HS-27A (cell line): ENCODE measurements around the gene GPR35.

Experiments used
- DNase-seq: peaks from one replicate; pipeline ENCODE4 v3.0.0-alpha.2; 2012; ENCODE audit warnings: low read depth, missing footprints

Gene GPR35, protein sequence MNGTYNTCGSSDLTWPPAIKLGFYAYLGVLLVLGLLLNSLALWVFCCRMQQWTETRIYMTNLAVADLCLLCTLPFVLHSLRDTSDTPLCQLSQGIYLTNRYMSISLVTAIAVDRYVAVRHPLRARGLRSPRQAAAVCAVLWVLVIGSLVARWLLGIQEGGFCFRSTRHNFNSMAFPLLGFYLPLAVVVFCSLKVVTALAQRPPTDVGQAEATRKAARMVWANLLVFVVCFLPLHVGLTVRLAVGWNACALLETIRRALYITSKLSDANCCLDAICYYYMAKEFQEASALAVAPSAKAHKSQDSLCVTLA

DNA sequence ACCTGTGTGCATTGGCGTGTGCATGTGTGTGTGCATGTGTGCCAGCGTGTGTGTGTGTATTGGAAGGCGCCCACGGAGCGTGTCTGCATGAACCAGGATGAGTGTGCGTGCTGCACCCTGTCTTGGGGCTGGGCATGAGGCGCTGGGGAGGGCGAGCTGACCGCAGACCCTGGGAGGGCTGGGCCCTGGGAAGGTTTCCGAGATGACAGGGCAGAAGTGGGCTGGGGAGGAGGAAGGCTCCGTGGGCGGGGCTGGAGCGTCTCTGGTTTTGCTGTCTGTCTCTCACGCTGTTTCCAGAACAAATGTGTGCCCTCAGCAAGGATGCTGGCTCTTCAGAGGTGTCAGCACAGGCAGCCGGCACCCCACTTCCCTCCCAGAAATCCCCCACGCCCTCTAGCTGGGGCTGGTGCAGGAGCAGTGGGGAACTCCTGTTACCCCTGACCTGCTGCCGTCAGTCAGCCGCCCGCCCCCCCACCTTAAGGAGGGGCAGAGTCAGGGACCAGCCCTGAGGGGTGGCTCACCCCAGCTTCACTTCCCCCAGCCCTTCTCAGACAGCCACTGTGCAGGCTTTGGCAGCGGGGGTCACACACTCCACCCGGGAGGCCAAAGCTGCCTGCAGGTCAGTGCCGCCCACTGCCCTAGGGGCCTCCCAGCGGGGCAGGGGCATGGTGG lies at the start of gene GPR35:
Gene GPR35, plus strand, starts transcription at position 531 of the 672 bp plus-strand sequence. CDS start 4,473 bp downstream, outside the sequence.
- no peak for DNase-seq

DNA sequence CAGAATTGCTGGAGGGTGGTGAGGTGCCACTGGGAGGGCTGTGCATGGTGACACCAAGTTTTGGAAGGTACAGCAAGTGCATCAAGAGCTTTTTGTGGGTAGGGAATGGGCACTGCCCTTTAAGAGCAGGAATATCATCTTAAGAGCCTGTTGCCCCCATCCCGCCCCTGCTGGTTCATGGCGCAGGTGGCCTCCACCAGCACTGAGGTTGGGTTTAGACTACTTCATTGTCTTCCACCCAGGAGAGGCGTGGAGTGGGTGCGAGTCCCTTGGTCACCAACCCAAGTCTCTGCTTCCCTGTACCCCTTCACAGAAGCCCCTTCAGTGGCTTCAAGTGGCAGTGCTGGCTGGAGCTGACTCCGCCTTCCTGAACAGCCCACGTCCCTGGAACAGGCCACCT lies 49.2 kb upstream of the GPR35 start:
- DNase-seq = no peak

DNA sequence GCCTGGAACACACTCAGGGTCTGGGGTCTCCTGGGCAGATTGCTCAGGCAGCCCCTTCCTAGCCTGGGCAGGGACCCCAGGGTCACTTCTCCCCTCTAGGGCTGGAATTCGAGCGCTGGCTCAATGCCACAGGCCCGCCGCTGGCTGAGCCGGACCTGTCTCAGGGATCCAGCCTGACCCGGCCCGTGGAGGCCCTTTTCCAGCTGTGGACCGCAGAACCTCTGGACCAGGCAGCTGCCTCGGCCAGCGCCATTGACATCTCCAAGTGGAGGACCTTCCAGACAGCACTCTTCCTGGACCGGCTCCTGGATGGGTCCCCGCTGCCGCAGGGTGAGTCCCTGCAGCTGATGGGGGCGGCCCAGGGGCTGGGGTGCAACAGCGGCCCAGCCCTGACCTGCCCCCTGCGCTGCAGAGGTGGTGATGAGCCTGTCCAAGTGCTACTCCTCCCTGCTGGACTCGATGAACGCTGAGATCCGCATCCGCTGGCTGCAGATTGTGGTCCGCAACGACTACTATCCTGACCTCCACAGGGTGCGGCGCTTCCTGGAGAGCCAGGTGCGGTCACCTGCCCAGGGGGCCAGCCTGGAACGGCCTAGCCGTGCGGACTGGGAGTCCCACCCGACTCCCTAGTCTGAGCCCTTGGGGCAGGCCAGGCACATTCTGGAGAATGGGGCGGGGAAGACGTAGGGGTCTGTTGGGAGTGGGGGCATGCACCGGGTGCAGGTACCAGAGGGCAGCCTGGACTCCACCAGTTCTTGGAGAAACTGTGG lies 48.7 kb upstream of the GPR35 start:
- no peak for DNase-seq

DNA sequence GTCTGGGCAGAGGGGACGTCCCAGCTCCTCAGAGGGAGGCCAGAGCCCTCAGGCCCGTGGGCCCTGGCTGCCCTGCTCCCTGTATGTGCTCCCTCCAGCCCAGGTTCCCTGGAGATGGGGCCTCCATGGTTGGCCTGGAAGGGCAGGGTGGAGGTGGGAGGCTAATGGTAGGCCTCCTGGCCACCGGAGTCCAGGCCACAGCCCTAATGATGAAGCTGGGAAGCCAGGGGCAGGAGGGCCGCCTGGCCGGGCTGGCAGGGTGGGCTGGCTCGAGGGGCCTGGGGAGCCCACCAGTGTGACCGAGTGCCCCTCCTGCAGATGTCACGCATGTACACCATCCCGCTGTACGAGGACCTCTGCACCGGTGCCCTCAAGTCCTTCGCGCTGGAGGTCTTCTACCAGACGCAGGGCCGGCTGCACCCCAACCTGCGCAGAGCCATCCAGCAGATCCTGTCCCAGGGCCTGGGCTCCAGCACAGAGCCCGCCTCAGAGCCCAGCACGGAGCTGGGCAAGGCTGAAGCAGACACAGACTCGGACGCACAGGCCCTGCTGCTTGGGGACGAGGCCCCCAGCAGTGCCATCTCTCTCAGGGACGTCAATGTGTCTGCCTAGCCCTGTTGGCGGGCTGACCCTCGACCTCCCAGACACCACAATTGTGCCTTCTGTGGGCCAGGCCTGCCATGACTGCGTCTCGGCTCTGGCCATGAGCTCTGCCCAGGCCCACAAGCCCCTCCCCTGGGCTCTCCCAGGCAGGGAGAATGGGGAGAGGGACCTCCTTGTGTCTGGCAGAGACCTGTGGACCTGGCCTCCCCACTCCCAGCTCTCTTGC lies 47.8 kb upstream of the GPR35 start:
- no peak for DNase-seq

DNA sequence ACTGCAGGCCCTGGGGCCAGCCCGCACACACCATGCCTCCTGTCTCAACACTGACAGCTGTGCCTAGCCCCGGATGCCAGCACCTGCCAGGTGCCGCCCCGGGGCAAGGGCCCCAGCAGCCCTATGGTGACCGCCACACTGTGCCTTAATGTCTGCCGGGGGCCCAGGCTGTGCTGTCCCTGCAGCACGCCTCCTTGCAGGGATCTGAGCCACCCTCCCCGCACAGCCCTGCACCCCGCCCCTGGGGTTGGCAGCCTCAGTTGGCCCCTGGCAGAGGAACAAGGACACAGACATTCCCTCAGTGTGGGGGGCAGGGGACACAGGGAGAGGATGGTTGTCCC lies 47.2 kb upstream of the GPR35 start:
- no peak for DNase-seq

DNA sequence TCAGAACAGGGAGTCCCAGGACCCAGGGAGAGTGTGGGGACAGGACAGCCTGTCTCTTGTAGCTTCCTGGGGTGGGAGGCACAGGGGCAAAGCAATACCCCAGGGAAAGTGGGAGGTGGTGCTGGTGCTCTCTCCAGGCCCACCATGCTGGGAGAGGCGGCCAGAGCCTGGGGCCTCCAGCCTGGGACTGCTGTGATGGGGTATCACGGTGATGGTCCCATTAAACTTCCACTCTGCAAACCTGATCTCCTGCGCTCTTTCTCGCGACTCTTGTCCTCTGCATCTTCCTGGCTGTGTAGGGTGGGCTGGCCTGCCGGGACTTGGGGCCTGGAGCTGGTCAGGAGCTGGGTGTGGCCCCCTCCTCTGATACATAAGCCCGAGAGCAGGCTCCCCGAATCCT lies 46.8 kb upstream of the GPR35 start:
- no peak for DNase-seq

DNA sequence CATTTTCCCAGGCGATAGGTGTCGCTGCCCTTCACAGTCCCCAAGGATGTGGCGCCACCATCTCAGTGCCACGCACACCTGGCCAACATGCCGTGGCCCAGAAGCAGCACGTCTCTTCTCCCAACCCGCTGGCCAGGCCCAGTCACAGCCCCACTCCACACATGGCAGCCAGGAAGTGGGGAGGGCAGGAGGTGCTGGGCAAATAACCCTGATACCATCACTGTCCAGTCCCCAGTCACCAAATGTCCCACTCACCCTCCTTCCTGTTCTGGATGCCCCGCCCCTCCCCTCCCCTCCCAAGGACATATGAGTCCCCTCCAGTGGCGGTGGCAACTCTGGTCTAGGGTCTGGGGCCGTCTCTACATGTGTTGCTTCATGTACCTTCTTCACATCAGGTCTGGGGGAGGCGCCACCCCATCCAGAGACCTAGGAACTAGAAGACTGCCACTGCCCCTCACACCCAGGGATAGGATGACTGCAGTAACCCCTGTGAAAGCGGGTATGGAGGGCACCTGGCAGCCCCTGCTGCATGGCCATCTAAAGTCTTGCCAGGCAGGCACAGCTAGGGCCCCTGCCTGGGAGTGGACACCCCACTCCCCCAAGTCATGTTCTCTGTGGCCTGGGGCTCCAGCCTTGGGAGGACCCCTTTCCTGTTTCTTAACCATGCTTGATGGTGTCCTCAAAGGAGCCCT lies 46.1 kb upstream of the GPR35 start:
- no peak for DNase-seq

DNA sequence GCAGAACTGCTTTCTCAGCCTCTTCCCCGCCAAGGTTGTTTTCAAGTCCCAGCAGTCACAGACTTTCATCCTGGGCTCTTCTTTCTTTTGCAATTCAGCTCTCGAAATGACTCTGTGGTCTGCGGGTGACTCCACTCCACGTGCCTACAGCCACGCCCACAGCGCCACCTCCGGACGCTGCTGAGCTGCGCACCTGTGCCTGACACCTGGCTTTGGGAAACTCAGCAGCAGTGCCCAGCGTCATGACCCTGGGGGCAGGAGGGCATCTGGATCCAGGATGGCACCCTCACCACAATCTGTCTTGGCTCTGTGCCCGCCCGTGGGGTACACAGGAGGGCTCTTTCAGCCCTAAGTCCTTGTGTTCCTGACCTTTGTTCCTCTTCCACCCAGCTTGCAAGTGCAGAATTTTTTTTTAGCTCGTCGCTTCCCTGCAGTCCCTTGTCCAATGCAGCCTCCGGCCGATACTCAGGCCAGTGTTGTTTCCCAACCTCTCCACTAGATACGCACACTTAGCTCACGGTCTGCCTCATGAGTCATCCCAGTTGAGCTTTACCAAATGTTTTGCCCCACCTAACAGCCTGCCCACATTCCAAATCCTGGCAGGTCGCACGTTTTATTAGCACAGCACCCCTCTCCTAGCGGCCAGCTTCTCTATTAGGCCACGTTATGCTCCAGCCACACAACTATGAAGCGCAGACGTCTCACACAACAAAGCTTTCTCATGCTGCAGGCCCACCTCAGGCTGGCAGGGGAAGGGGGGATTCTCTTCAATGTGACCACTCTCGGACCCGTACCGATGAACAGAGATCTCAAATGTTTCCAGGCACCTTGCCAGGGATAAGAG lies 45.3 kb upstream of the GPR35 start:
- no peak for DNase-seq

DNA sequence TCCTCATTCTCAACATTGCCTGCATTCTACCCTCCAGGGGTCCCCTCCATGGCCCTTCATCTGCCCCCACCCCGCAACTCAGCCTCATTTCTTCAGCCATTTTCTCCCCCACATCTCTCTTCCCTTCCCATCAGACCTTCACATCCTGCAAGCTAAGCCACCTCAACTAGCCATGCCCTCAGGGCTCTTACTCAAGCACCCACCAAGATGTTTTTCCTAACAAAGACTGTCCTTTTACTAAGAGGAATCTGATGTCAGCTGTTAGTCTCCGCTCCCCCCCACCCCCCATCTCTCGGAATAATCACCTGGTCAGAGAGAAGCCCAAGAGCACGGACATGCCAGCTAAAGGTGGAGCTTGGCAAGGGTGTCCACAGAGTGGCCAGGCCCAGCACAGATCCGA lies 43.5 kb upstream of the GPR35 start:
- DNase-seq = no peak

DNA sequence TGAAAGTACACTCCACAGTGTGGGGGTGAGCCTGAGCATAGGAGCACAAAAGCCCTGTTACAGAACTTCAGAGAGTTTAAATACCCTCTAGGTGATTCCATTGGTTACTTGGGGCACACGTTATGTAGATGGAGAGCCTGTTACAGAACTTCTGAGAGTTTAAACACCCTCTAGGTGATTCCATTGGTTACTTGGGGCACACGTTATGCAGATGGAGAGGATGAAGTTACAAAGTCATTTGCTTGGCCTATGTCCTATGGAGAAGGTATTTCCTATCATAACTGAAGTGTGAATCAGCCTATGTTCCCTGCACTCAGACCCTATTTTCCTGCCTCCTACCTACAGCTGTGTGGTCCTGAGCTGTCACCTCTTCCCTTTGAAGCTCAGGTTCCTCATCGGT lies 42.5 kb upstream of the GPR35 start:
- no peak for DNase-seq

DNA sequence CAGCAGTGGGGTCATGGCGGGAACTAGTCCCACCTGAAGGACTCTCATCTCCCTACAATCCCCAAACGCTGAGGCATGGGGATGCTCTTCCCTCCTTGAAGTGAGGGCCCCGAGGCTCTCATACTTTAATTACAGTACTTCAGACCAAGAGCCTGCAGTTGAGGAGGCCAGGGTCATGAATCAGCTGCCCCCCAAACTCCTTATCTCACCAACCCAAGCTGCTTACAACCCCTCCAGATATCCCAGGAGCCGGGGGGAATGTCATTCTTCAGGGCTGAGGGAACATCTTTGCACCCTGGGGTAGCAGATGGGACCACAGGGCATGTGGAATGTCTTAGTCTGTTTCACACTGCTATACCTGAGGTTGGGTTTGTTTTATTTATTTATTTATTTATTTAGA lies 41.5 kb upstream of the GPR35 start:
- no peak for DNase-seq

DNA sequence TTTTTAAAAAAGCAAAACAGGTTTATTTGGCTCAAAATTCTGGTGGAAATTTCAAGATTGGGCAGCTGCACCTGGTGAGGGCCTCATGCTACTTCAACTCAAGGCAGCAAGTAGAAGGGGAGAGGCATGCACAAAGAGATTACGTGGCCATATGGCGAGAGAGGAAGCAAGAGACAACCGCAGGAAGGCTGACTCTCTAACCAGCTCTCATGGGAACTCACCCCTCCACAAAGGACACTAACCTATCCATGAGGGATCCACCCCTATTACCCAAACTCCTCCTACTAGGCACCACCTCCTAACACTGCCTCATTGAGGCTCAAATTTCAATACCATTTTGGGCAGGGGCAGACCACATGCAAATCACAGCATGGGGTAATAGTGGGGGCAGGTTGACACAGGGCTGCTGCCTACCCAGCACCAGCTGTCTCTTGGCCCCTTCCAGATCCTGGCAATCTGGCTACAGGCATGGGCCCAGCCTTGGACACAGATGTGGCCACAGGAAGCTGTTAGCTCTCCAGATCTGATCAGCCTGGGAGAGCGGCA lies 40.7 kb upstream of the GPR35 start:
- DNase-seq = no peak

DNA sequence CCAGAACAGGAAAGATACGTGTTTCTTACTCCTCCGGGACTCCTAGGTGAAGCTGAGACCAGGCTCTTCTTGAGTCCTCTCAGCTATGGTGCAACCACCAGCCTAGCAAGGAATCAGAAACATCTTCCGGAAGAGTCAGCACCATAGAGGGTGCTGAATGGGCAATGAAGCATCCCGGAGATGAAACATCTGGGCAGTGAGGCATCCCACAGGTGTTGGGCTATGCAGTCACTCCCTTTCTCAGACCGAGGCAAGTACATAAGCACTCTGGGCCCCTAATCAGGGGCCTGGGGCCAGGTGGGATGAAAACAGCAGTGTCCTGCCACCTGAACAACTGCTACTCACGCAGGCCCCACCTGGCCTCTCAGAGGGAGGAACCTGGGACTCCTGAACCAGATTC lies 40.2 kb upstream of the GPR35 start:
- no peak for DNase-seq

DNA sequence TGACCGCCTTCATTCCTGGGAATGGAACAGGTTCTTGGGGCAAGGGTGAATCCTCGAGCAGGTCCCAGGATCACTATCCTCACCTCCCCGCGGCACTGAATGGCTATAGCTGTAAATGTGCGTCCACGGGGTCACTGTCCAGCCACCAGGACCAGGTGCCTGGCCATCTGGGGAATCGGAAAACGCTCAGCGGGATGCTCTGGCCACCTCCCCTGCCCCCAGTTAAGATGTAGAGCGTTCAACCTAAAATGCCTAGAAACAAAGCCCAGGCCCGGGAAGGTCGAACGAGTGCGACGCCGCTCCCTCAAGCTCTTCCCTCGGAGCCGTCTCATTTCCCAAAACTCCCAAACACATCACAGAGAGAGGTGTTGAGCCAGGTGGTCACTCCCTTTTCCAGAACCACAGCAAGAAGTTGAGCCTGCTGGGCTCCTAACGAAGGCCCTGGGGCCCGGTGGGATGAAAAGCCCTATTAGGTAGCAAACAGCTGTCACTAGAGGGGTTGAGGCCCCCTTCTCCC lies 39.5 kb upstream of the GPR35 start:
- DNase-seq = no peak

DNA sequence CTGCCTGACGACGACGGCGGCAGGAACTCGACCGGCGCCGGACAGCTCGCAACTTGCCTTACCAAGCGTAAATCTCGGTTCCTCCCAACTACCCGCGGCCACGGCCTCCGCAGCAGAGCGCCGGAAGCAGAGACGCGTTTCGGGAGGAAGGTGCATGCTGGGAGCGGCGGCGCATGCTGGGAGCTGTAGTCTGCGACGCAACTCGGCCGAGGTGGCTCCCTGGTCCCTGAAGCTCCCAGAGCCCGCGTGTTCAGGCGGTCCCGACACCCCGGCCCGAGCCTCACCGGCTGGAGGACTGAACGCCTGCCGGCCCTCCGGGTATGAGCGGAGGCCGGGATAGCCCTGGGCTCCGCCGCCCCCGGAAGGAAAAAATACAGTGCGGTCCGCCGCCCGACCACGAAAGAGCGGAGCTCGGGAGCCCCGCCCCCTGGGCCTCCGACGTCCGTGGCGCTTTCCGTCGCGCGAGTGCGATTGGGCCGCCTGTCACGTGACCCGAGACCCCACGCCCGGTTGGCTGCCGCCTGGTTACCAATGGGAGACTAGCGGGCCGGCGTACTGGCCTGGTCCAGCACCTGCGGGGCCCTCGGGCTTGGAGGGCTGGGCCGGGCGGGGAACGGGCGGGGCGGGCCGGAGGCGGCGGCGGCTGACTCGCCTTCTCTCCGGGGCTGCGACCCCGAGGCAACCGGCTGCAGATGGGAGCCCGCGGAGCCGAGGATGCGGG lies 38.9 kb upstream of the GPR35 start, which contains the start of gene CAPN10:
Gene CAPN10, plus strand, starts transcription at position 537 of the 721 bp plus-strand sequence. Its CDS starts 178 bp downstream, at position 715.
- DNase-seq = peak; percentile 43

DNA sequence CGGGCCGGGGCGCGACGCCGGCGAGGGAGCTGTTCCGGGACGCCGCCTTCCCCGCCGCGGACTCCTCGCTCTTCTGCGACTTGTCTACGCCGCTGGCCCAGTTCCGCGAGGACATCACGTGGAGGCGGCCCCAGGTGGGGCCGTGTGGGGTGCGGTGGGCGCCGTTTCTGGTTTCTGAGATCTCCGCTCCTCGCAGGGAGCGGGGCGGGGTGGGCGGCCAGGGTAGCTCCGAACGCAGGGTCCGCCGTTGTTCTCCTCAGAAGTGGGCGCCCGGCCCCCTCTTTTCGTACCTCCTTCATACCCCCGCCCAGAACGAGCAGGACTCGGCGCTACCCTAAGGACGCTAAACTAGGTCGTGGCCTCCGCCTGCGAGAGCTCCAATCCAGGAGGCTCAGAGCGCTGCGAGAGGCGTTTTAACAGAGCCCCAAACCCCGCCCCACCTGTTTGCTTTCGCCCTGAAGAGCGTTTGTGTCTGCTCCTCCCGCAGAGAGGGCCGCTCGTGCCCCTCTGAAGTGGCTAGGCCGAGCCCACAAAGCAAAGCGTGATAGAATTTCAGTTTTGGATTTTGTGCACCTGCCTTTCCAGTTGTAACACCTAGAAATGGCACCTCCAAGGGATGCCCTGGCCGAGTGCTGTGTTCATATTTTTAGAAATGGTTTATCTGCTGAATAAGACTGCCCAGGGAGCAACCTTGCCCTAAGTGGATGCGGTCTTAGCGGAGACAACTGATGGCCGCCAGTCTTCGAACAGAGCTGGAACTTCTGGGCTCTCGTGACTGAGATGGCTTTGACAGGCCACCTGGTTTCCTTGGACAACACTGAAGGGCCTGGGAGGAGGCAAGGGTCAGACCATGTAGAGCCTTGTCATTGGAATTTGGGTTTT lies 38.1 kb upstream of the GPR35 start:
- DNase-seq = no peak

DNA sequence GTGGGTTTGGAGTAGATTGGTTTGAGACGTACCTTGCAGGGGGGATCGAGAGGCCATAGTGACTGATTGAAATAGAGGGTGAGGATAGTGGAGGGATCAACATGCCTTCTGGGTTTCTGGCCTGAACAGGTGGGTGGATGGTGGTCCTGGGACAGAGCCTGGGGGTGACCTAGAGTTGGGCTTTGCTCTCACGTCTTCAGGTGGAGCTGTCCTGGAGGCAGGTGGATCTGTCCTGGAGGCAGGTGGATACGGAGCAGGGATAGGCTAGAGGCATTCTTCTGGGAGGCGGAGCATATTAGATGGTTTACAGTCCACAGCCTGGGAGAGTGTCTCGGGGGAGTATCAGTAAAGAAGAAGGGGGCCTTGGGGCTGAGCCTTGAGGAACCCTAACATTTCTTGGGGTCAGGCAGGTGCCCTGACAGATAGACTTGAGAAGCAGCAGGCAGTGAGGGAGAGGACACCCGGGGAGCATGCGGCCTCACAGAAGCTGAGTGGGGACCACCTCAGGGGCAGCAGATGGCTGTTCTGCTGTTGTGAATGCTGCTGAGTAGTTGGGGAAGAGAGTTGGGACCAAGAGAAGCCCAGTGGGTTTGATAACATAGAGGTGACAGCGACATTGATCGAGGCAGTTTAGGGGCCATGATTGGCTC lies 37.1 kb upstream of the GPR35 start:
- DNase-seq = no peak

DNA sequence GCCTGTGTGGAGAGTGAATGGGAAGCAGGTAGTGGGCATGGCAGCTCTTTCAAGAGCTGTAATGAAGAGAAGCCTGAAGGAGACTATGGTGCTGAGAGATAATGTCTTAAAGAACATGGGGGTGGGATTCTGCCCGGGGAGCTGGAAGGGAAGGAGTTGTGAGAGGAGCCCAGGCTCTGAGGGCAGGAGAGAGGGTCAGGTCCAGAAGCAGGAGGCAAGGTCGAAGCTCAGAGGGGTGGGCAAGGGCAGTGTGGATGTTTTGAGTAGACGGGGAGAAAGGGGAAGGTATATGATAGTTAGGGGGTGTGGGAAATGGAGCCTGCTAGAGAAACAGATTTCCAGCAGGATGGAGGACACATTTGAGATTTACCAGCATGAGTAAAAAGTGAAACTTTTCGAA lies 36.6 kb upstream of the GPR35 start:
- no peak for DNase-seq
